GM23338 (cell line): ENCODE data around the gene IMPG2. TPM values are rescaled to one million over a fixed set of nuclear protein-coding genes. Genes with fewer than 3 reads are reported as not detected.

Experiments
- ATAC-seq: fragments of 200-7000 bp; cut with Tn5 transposase; 3 replicates; pipeline ENCODE4 v1.9.1; 2020
- DNase-seq: peaks from one replicate; pipeline ENCODE4 v3.0.0-alpha.2; 2015; ENCODE audit warnings: low spot score
- H2AFZ ChIP-seq: fragments of 200-600 bp; sonication (generic); 2 replicates; pipeline ENCODE4 v1.8.0; 2016; ENCODE audit warnings: antibody characterized with exemption, mild to moderate bottlenecking, moderate library complexity
- H3F3A ChIP-seq: fragments of 200-600 bp; sonication (generic); replicated peaks from 2 replicates; pipeline ENCODE4 v1.8.0; 2017; ENCODE audit warnings: antibody characterized with exemption, mixed run types, low read depth
- H3K27ac ChIP-seq: fragments of 200-600 bp; sonication (generic); 2 replicates; pipeline ENCODE4 v1.6.1; 2016; ENCODE audit warnings: low read depth
- H3K27me3 ChIP-seq: fragments of 200-600 bp; sonication (generic); 2 replicates; pipeline ENCODE4 v1.8.0; 2016; ENCODE audit warnings: mild to moderate bottlenecking, mixed run types, moderate library complexity; ENCODE audit not compliant: insufficient read depth
- H3K36me3 ChIP-seq: fragments of 200-600 bp; sonication (generic); 2 replicates; pipeline ENCODE4 v1.8.0; 2016; ENCODE audit warnings: mild to moderate bottlenecking; ENCODE audit not compliant: insufficient read depth
- H3K4me1 ChIP-seq: fragments of 200-600 bp; sonication (generic); 2 replicates; pipeline ENCODE4 v1.8.0; 2016; ENCODE audit warnings: mild to moderate bottlenecking, moderate library complexity; ENCODE audit not compliant: insufficient read depth
- H3K4me2 ChIP-seq: fragments of 200-600 bp; sonication (generic); 2 replicates; pipeline ENCODE4 v1.7.1; 2017; ENCODE audit warnings: mixed run types
- H3K4me3 ChIP-seq: fragments of 200-600 bp; sonication (generic); 2 replicates; pipeline ENCODE4 v1.6.1; 2016; ENCODE audit warnings: mixed run types
- H3K79me2 ChIP-seq: fragments of 200-600 bp; sonication (generic); replicated peaks from 2 replicates; pipeline ENCODE4 v1.8.0; 2017; ENCODE audit warnings: mild to moderate bottlenecking; ENCODE audit not compliant: insufficient read depth
- H3K9me2 ChIP-seq: fragments of 200-600 bp; sonication (generic); 2 replicates; pipeline ENCODE4 v1.8.0; 2017; ENCODE audit not compliant: insufficient read depth
- H4K20me1 ChIP-seq: fragments of 200-600 bp; sonication (generic); replicated peaks from 2 replicates; pipeline ENCODE4 v1.8.0; 2017; ENCODE audit warnings: mild to moderate bottlenecking; ENCODE audit not compliant: insufficient read depth
- H3K27ac Mint-ChIP-seq: 2 replicates; pipeline ENCODE4 v1.8.0; 2020; ENCODE audit warnings: inconsistent platforms, mild to moderate bottlenecking, moderate library complexity, mixed read lengths
- H3K27me3 Mint-ChIP-seq: 3 replicates; pipeline ENCODE4 v1.8.0; 2022; ENCODE audit warnings: low read depth, mild to moderate bottlenecking, moderate library complexity, mixed read lengths, inconsistent platforms; ENCODE audit not compliant: insufficient read depth, poor library complexity
- H3K36me3 Mint-ChIP-seq: 3 replicates; pipeline ENCODE4 v1.8.0; 2021; ENCODE audit warnings: low read depth, mild to moderate bottlenecking, inconsistent platforms, moderate library complexity, mixed read lengths
- H3K4me1 Mint-ChIP-seq: 3 replicates; pipeline ENCODE4 v1.8.0; 2020; ENCODE audit warnings: mild to moderate bottlenecking, inconsistent platforms, mixed read lengths
- H3K4me3 Mint-ChIP-seq: 3 replicates; pipeline ENCODE4 v1.8.0; 2021; ENCODE audit warnings: moderate library complexity, mild to moderate bottlenecking, inconsistent platforms, mixed read lengths
- H3K9me3 Mint-ChIP-seq: 3 replicates; pipeline ENCODE4 v1.8.0; 2020; ENCODE audit warnings: moderate library complexity, mild to moderate bottlenecking, inconsistent platforms, mixed read lengths
- CREB1 ChIP-seq: fragments of 250-450 bp; sonication (Bioruptor Pico); IDR thresholded peaks from 2 replicates; pipeline ENCODE4 v1.5.0; 2020; ENCODE audit warnings: low read depth, mild to moderate bottlenecking, moderate library complexity
- EZH2 ChIP-seq: fragments of 200-600 bp; sonication (generic); IDR thresholded peaks from one replicate; pipeline ENCODE4 v1.8.0; 2017; ENCODE audit warnings: antibody characterized with exemption, mild to moderate bottlenecking, low read depth; ENCODE audit not compliant: unreplicated experiment
- EZH2phosphoT487 ChIP-seq: fragments of 200-600 bp; sonication (generic); IDR thresholded peaks from one replicate; pipeline ENCODE4 v1.8.1; 2018; ENCODE audit warnings: antibody characterized with exemption; ENCODE audit not compliant: unreplicated experiment
- JUNB ChIP-seq: IDR thresholded peaks from one replicate; pipeline ENCODE4 v1.6.1; 2016; ENCODE audit warnings: antibody characterized with exemption; ENCODE audit not compliant: unreplicated experiment
- POLR2AphosphoS5 ChIP-seq: IDR thresholded peaks from 2 replicates; pipeline ENCODE4 v1.6.1; 2016; ENCODE audit warnings: antibody characterized with exemption, low read depth
- STAT1 ChIP-seq: IDR thresholded peaks from one replicate; pipeline ENCODE4 v1.6.1; 2016; ENCODE audit warnings: antibody characterized with exemption; ENCODE audit not compliant: unreplicated experiment
- ZNF114 ChIP-seq: fragments of 250-450 bp; sonication (Bioruptor Pico); IDR thresholded peaks from 2 replicates; pipeline ENCODE4 v1.5.0; 2020; ENCODE audit warnings: mild to moderate bottlenecking, moderate library complexity
- ZNF331 ChIP-seq: fragments of 250-450 bp; sonication (Bioruptor Pico); IDR thresholded peaks from 2 replicates; pipeline ENCODE4 v1.5.0; 2020; ENCODE audit warnings: low read depth, mild to moderate bottlenecking, moderate library complexity
- polyA plus RNA-seq: library from polyadenylated mRNA; unstranded; fragments of >200 nt; fragmentation: Nextera tagmentation; extraction: Ambion mirVana; gene quantifications from 2 replicates; pipeline ENCODE4 v1.2.1, GENCODE V29; 2016
- total RNA-seq: library from RNA; depleted of rRNA; stranded (reverse); fragments of >200 nt; shearing (Covaris generic); gene quantifications from 2 replicates; pipeline ENCODE4 v1.2.3, GENCODE V29; 2014
- TF ChIP-seq, protein P1 (sequence below): fragments of 250-450 bp; sonication (Bioruptor Pico); IDR thresholded peaks from 2 replicates; pipeline ENCODE4 v1.5.0; 2020; ENCODE audit warnings: mild to moderate bottlenecking, moderate library complexity
- TF ChIP-seq, protein P2 (sequence below): IDR thresholded peaks from 2 replicates; pipeline ENCODE4 v1.6.1; 2016; ENCODE audit warnings: antibody characterized with exemption
- TF ChIP-seq, protein P3 (sequence below): IDR thresholded peaks from one replicate; pipeline ENCODE4 v1.6.1; 2018; ENCODE audit warnings: antibody characterized with exemption; ENCODE audit not compliant: unreplicated experiment
- TF ChIP-seq, protein P4 (sequence below), 2 experiments: fragments of 200-600 bp in 1 of 2; sonication (generic) in 1 of 2; conservative IDR thresholded peaks; 2 replicates each; pipeline versions ENCODE4 v1.5.1 to v1.6.1; 2016 to 2017; ENCODE audit warnings: antibody characterized with exemption in 2 of 2, low read depth in 2 of 2, mild to moderate bottlenecking in 2 of 2, moderate library complexity in 1 of 2

IMPG2 gene
- total and polyA plus RNA-seq, 2 experiments from 2014 or later: not detected

DNA sequence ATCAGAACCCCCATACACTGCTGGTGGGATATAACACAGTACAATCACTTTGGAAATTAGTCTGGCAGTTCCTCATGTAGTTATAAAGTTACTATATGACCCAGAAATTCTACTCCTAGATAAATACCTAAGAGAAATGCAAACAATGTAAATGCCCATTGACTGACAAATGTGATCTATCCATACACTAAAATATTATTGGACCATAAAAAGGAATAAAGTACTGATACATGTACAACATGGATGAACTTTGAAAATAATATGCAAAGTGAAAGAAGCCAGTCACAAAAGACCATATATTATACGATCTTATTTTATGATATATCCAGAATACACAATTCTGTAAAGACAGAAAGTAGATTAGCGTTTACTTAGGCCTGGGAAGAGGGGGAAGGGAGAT is 7.8 kb downstream of the IMPG2 start (continued):
- TF ChIP-seq, protein P1, sequence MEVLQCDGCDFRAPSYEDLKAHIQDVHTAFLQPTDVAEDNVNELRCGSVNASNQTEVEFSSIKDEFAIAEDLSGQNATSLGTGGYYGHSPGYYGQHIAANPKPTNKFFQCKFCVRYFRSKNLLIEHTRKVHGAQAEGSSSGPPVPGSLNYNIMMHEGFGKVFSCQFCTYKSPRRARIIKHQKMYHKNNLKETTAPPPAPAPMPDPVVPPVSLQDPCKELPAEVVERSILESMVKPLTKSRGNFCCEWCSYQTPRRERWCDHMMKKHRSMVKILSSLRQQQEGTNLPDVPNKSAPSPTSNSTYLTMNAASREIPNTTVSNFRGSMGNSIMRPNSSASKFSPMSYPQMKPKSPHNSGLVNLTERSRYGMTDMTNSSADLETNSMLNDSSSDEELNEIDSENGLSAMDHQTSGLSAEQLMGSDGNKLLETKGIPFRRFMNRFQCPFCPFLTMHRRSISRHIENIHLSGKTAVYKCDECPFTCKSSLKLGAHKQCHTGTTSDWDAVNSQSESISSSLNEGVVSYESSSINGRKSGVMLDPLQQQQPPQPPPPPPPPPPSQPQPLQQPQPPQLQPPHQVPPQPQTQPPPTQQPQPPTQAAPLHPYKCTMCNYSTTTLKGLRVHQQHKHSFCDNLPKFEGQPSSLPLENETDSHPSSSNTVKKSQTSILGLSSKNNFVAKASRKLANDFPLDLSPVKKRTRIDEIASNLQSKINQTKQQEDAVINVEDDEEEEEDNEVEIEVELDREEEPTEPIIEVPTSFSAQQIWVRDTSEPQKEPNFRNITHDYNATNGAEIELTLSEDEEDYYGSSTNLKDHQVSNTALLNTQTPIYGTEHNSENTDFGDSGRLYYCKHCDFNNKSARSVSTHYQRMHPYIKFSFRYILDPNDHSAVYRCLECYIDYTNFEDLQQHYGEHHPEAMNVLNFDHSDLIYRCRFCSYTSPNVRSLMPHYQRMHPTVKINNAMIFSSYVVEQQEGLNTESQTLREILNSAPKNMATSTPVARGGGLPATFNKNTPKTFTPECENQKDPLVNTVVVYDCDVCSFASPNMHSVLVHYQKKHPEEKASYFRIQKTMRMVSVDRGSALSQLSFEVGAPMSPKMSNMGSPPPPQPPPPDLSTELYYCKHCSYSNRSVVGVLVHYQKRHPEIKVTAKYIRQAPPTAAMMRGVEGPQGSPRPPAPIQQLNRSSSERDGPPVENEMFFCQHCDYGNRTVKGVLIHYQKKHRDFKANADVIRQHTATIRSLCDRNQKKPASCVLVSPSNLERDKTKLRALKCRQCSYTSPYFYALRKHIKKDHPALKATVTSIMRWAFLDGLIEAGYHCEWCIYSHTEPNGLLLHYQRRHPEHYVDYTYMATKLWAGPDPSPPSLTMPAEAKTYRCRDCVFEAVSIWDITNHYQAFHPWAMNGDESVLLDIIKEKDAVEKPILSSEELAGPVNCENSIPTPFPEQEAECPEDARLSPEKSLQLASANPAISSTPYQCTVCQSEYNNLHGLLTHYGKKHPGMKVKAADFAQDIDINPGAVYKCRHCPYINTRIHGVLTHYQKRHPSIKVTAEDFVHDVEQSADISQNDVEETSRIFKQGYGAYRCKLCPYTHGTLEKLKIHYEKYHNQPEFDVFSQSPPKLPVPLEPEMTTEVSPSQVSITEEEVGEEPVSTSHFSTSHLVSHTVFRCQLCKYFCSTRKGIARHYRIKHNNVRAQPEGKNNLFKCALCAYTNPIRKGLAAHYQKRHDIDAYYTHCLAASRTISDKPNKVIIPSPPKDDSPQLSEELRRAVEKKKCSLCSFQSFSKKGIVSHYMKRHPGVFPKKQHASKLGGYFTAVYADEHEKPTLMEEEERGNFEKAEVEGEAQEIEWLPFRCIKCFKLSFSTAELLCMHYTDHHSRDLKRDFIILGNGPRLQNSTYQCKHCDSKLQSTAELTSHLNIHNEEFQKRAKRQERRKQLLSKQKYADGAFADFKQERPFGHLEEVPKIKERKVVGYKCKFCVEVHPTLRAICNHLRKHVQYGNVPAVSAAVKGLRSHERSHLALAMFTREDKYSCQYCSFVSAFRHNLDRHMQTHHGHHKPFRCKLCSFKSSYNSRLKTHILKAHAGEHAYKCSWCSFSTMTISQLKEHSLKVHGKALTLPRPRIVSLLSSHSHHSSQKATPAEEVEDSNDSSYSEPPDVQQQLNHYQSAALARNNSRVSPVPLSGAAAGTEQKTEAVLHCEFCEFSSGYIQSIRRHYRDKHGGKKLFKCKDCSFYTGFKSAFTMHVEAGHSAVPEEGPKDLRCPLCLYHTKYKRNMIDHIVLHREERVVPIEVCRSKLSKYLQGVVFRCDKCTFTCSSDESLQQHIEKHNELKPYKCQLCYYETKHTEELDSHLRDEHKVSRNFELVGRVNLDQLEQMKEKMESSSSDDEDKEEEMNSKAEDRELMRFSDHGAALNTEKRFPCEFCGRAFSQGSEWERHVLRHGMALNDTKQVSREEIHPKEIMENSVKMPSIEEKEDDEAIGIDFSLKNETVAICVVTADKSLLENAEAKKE: no peak
- TF ChIP-seq, protein P2, sequence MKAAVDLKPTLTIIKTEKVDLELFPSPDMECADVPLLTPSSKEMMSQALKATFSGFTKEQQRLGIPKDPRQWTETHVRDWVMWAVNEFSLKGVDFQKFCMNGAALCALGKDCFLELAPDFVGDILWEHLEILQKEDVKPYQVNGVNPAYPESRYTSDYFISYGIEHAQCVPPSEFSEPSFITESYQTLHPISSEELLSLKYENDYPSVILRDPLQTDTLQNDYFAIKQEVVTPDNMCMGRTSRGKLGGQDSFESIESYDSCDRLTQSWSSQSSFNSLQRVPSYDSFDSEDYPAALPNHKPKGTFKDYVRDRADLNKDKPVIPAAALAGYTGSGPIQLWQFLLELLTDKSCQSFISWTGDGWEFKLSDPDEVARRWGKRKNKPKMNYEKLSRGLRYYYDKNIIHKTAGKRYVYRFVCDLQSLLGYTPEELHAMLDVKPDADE: no peak
- TF ChIP-seq EZH2: no peak
- TF ChIP-seq, protein P3, sequence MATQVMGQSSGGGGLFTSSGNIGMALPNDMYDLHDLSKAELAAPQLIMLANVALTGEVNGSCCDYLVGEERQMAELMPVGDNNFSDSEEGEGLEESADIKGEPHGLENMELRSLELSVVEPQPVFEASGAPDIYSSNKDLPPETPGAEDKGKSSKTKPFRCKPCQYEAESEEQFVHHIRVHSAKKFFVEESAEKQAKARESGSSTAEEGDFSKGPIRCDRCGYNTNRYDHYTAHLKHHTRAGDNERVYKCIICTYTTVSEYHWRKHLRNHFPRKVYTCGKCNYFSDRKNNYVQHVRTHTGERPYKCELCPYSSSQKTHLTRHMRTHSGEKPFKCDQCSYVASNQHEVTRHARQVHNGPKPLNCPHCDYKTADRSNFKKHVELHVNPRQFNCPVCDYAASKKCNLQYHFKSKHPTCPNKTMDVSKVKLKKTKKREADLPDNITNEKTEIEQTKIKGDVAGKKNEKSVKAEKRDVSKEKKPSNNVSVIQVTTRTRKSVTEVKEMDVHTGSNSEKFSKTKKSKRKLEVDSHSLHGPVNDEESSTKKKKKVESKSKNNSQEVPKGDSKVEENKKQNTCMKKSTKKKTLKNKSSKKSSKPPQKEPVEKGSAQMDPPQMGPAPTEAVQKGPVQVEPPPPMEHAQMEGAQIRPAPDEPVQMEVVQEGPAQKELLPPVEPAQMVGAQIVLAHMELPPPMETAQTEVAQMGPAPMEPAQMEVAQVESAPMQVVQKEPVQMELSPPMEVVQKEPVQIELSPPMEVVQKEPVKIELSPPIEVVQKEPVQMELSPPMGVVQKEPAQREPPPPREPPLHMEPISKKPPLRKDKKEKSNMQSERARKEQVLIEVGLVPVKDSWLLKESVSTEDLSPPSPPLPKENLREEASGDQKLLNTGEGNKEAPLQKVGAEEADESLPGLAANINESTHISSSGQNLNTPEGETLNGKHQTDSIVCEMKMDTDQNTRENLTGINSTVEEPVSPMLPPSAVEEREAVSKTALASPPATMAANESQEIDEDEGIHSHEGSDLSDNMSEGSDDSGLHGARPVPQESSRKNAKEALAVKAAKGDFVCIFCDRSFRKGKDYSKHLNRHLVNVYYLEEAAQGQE: no peak

DNA sequence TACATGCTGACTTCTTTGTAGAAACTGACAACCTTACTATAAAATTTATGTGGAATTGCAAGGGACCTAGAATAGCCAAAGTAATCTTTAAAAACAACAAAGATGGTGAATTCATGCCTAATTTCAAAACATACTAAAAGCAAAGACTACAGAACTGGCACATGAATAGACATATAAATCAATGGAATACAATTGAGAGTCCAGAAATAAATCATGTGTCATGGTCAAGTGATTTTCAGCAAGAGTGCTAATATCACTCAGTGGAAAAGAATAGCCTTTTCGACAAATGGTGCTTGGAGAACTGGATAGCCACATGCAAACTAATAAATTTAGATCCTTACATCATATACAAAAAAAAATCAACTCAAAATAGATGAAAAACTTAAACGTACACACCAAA is 8.7 kb downstream of the IMPG2 start:
- H3K4me1 ChIP-seq: no peaks in the 10 kb centered on the region
- Mint-ChIP-seq H3K9me3 (peaks cover 29% of the 10 kb centered on the region), H3K27me3 (peaks cover 3% of the 10 kb centered on the region), H3K27ac (no peak overlapping the region), H3K4me3 (no peak overlapping the region), H3K4me1 (no peaks in the 10 kb centered on the region), H3K36me3 (peaks cover 23% of the 10 kb centered on the region)
- no peaks in the 10 kb centered on the region for H4K20me1 ChIP-seq
- no peak overlapping the region for H3K4me2 ChIP-seq
- H3K9me2 ChIP-seq: no peaks in the 10 kb centered on the region
- H3K79me2 ChIP-seq: no peaks in the 10 kb centered on the region
- no peak for ATAC-seq
- H3K4me3 ChIP-seq: no peak overlapping the region
- H3K27me3 ChIP-seq: no peaks in the 10 kb centered on the region
- no peaks in the 10 kb centered on the region for H3F3A ChIP-seq
- H3K27ac ChIP-seq: no peak overlapping the region
- no peak for DNase-seq
- H2AFZ ChIP-seq: no peak overlapping the region
- no peaks in the 10 kb centered on the region for H3K36me3 ChIP-seq
- TF ChIP-seq ZNF331 (CRISPR knock-in tag): no peak
- no peak for TF ChIP-seq EZH2
- no peak for TF ChIP-seq POLR2AphosphoS5
- TF ChIP-seq, protein P4, sequence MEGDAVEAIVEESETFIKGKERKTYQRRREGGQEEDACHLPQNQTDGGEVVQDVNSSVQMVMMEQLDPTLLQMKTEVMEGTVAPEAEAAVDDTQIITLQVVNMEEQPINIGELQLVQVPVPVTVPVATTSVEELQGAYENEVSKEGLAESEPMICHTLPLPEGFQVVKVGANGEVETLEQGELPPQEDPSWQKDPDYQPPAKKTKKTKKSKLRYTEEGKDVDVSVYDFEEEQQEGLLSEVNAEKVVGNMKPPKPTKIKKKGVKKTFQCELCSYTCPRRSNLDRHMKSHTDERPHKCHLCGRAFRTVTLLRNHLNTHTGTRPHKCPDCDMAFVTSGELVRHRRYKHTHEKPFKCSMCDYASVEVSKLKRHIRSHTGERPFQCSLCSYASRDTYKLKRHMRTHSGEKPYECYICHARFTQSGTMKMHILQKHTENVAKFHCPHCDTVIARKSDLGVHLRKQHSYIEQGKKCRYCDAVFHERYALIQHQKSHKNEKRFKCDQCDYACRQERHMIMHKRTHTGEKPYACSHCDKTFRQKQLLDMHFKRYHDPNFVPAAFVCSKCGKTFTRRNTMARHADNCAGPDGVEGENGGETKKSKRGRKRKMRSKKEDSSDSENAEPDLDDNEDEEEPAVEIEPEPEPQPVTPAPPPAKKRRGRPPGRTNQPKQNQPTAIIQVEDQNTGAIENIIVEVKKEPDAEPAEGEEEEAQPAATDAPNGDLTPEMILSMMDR (conservative IDR thresholded peaks at IDR 0.05; ENCODE audit: low read depth in 2 of 2): no peak
- TF ChIP-seq ZNF114: no peak
- no peak for TF ChIP-seq CREB1 (CRISPR knock-in tag)
- no peak for TF ChIP-seq EZH2phosphoT487
- TF ChIP-seq JUNB: no peak
- TF ChIP-seq, protein P2: no peak
- TF ChIP-seq STAT1: no peak
